ENCODE data around the gene PTH2. TPM values are rescaled to one million over a fixed set of nuclear protein-coding genes. Genes with fewer than 3 reads are reported as not detected.
A peak's percentile ranks its signal among the peaks of the same experiment; 100 is the strongest.

Gene PTH2
- total and polyA plus RNA-seq, 7 donors: not detected

- Histone ChIP-seq H3K9me3 (no peaks in the 10 kb centered on the region), H3K4me1 (no peaks in the 10 kb centered on the region), H3K27me3 (peaks cover 6 to 36% (median 14%) of the 10 kb centered on the region in 3 donors), H3K27ac (no peak overlapping the region), H3K36me3 (no peaks in the 10 kb centered on the region), H3K4me3 (no peak overlapping the region)
- no peak for TF ChIP-seq POLR2AphosphoS5 (IDR thresholded peaks at IDR 0.05)
- TF ChIP-seq POLR2A (IDR thresholded peaks at IDR 0.05): no peak
- TF ChIP-seq EP300 (IDR thresholded peaks at IDR 0.05): no peak
- intact Hi-C loops (cut with DNase I): no loop called here
- DNase-seq: no peak
- WGBS, 2 donors: 76 to 81% methylated on average over 8 of the region's 8 CpGs
Observed at GRCh38 chr19:49396738-49397505, 26.3 kb downstream of the PTH2 start.

GRCh38 chr19:49395581-49396407, 27.4 kb downstream of the PTH2 start:
- H3K9me3 ChIP-seq: no peaks in the 10 kb centered on the region
- peaks cover 6 to 36% (median 14%) of the 10 kb centered on the region in 3 donors for H3K27me3 ChIP-seq
- H3K4me3 ChIP-seq: no peak overlapping the region
- WGBS, 2 donors: 68 to 77% methylated on average over 15 of the region's 15 CpGs
- no peak overlapping the region for H3K27ac ChIP-seq
- DNase-seq: no peak
- no peaks in the 10 kb centered on the region for H3K4me1 ChIP-seq
- TF ChIP-seq CTCF (IDR thresholded peaks at IDR 0.05) (no peak), POLR2A (IDR thresholded peaks at IDR 0.05) (no peak), POLR2AphosphoS5 (IDR thresholded peaks at IDR 0.05) (no peak), EP300 (IDR thresholded peaks at IDR 0.05) (no peak)
- no peaks in the 10 kb centered on the region for H3K36me3 ChIP-seq
- intact Hi-C loops (cut with DNase I): no loop called here

- intact Hi-C loops (cut with DNase I): loop anchor here (2.0 kb wide), 1 partner anchor 153 kb away; no protein-coding TSS in a partner anchor
- H3K4me3 ChIP-seq: no peak overlapping the region
Observed at GRCh38 chr19:49393881-49394280, 29.4 kb downstream of the PTH2 start.

GRCh38 chr19:49391581-49392399, 31.5 kb downstream of the PTH2 start:
- H3K4me3 ChIP-seq: no peak overlapping the region
- peaks cover 0 to 3% (median 0%) of the 10 kb centered on the region in 4 donors for H3K4me1 ChIP-seq
- no peaks in the 10 kb centered on the region for H3K36me3 ChIP-seq
- no peaks in the 10 kb centered on the region for H3K9me3 ChIP-seq
- no peak for TF ChIP-seq EP300 (IDR thresholded peaks at IDR 0.05)
- no peak for TF ChIP-seq POLR2AphosphoS5 (IDR thresholded peaks at IDR 0.05)
- no peak for TF ChIP-seq POLR2A (IDR thresholded peaks at IDR 0.05)
- TF ChIP-seq CTCF (IDR thresholded peaks at IDR 0.05): peak; percentile 61 to 77 (median 68)
- peaks cover 6 to 52% (median 14%) of the 10 kb centered on the region in 3 donors for H3K27me3 ChIP-seq
- 12 to 30% methylated on average over 13 to 14 of the region's 14 CpGs for WGBS, 2 donors
- no peak overlapping the region for H3K27ac ChIP-seq
- peak; percentile 88 for DNase-seq
- intact Hi-C loops (cut with DNase I): loop anchor here (1.0 to 2.0 kb wide), 2 partner anchors 52 to 155 kb away; no protein-coding TSS in a partner anchor

More at GRCh38 chr19:49393881-49394280, 29.4 kb downstream of the PTH2 start:
- no peak for DNase-seq
- H3K27me3 ChIP-seq: peaks cover 6 to 42% (median 14%) of the 10 kb centered on the region in 3 donors
- TF ChIP-seq EP300 (IDR thresholded peaks at IDR 0.05) (no peak), POLR2AphosphoS5 (IDR thresholded peaks at IDR 0.05) (no peak), CTCF (IDR thresholded peaks at IDR 0.05) (no peak), POLR2A (IDR thresholded peaks at IDR 0.05) (no peak)
- WGBS, 2 donors: 67 to 69% methylated on average over 5 of the region's 5 CpGs
- no peak overlapping the region for H3K27ac ChIP-seq
- no peaks in the 10 kb centered on the region for H3K4me1 ChIP-seq
- H3K36me3 ChIP-seq: no peaks in the 10 kb centered on the region
- no peaks in the 10 kb centered on the region for H3K9me3 ChIP-seq

Data from sigmoid colon (tissue), 7 donors.